KOPT-K1 (cell line): ENCODE results near the gene HSF5.

ENCODE experiments used
- H3K27ac ChIP-seq: fragments of 200-600 bp; sonication (generic); 2 replicates; pipeline ENCODE4 v1.5.1; 2016; ENCODE audit warnings: antibody characterized with exemption, mild to moderate bottlenecking, low read depth, low read length; ENCODE audit not compliant: poor library complexity, severe bottlenecking
- H3K36me3 ChIP-seq: fragments of 200-600 bp; sonication (generic); 2 replicates; pipeline ENCODE4 v1.5.1; 2017; ENCODE audit warnings: antibody characterized with exemption, mild to moderate bottlenecking, low read length, moderate library complexity; ENCODE audit not compliant: insufficient read depth
- H3K9me3 ChIP-seq: fragments of 200-600 bp; sonication (generic); 2 replicates; pipeline ENCODE4 v1.5.1; 2017; ENCODE audit warnings: antibody characterized with exemption, low read length, mild to moderate bottlenecking; ENCODE audit not compliant: insufficient read depth, poor library complexity, severe bottlenecking

The HSF5 gene

GRCh38 chr17:58487589-58488427, at the start of gene HSF5:
Gene HSF5, minus strand, starts transcription at chr17:58488408. Its CDS starts 134 bp downstream, at chr17:58488274.
- H3K36me3 ChIP-seq: peaks cover 50% of the 10 kb centered on the region
- H3K9me3 ChIP-seq: no peaks in the 10 kb centered on the region
- H3K27ac ChIP-seq: no peak within 1 kb of the TSS

GRCh38 chr17:58537266-58537665, 49.1 kb upstream of the HSF5 start:
- H3K36me3 ChIP-seq: no peaks in the 10 kb centered on the region
- no peaks in the 10 kb centered on the region for H3K9me3 ChIP-seq
- H3K27ac ChIP-seq: no peak overlapping the region

- H3K36me3 ChIP-seq: no peaks in the 10 kb centered on the region
- no peaks in the 10 kb centered on the region for H3K9me3 ChIP-seq
- H3K27ac ChIP-seq: no peak overlapping the region
Measured at GRCh38 chr17:58536542-58536941, 48.3 kb upstream of the HSF5 start.

- Histone ChIP-seq H3K9me3 (no peaks in the 10 kb centered on the region), H3K36me3 (no peaks in the 10 kb centered on the region), H3K27ac (no peak overlapping the region)
Measured at GRCh38 chr17:58535431-58535830, 47.2 kb upstream of the HSF5 start.

GRCh38 chr17:58534901-58535421, 46.8 kb upstream of the HSF5 start:
- H3K27ac ChIP-seq: no peak overlapping the region
- no peaks in the 10 kb centered on the region for H3K9me3 ChIP-seq
- no peaks in the 10 kb centered on the region for H3K36me3 ChIP-seq

GRCh38 chr17:58534331-58534730, 46.1 kb upstream of the HSF5 start:
- Histone ChIP-seq H3K9me3 (no peaks in the 10 kb centered on the region), H3K36me3 (no peaks in the 10 kb centered on the region), H3K27ac (no peak overlapping the region)

GRCh38 chr17:58533616-58534188, 45.5 kb upstream of the HSF5 start:
- Histone ChIP-seq H3K9me3 (no peaks in the 10 kb centered on the region), H3K36me3 (no peaks in the 10 kb centered on the region), H3K27ac (no peak overlapping the region)

- Histone ChIP-seq H3K36me3 (no peaks in the 10 kb centered on the region), H3K9me3 (no peaks in the 10 kb centered on the region), H3K27ac (no peak overlapping the region)
Measured at GRCh38 chr17:58532555-58532951, 44.3 kb upstream of the HSF5 start.

- Histone ChIP-seq H3K9me3 (no peaks in the 10 kb centered on the region), H3K27ac (no peak overlapping the region)
Measured at GRCh38 chr17:58531661-58532554, 43.7 kb upstream of the HSF5 start.

GRCh38 chr17:58531122-58531521, 42.9 kb upstream of the HSF5 start:
- Histone ChIP-seq H3K27ac (no peak overlapping the region), H3K36me3 (no peaks in the 10 kb centered on the region), H3K9me3 (no peaks in the 10 kb centered on the region)

More at GRCh38 chr17:58531661-58532554, 43.7 kb upstream of the HSF5 start:
- no peaks in the 10 kb centered on the region for H3K36me3 ChIP-seq

- no peak overlapping the region for H3K27ac ChIP-seq
- H3K36me3 ChIP-seq: no peaks in the 10 kb centered on the region
Measured at GRCh38 chr17:58530655-58531054, 42.4 kb upstream of the HSF5 start.

GRCh38 chr17:58529275-58529674, 41.1 kb upstream of the HSF5 start:
- no peaks in the 10 kb centered on the region for H3K36me3 ChIP-seq
- H3K9me3 ChIP-seq: no peaks in the 10 kb centered on the region
- H3K27ac ChIP-seq: no peak overlapping the region

More at GRCh38 chr17:58530655-58531054, 42.4 kb upstream of the HSF5 start:
- no peaks in the 10 kb centered on the region for H3K9me3 ChIP-seq

GRCh38 chr17:58528443-58528842, 40.2 kb upstream of the HSF5 start:
- Histone ChIP-seq H3K27ac (no peak overlapping the region), H3K36me3 (no peaks in the 10 kb centered on the region)

GRCh38 chr17:58527949-58528348, 39.7 kb upstream of the HSF5 start:
- no peaks in the 10 kb centered on the region for H3K9me3 ChIP-seq
- no peak overlapping the region for H3K27ac ChIP-seq
- no peaks in the 10 kb centered on the region for H3K36me3 ChIP-seq

More at GRCh38 chr17:58528443-58528842, 40.2 kb upstream of the HSF5 start:
- H3K9me3 ChIP-seq: no peaks in the 10 kb centered on the region

GRCh38 chr17:58527306-58527705, 39.1 kb upstream of the HSF5 start:
- Histone ChIP-seq H3K9me3 (no peaks in the 10 kb centered on the region), H3K36me3 (no peaks in the 10 kb centered on the region), H3K27ac (no peak overlapping the region)
